T-helper 1 cell treated with Interleukin-12 subunit alpha and Interleukin-12 subunit beta and Interleukin-4 antibody, amounts not matched to agents 30 μg/mL and 1 μg/mL, for 36 hours (primary cell): Measurements from ENCODE around the gene SLC44A1.
"Not testable (repeated sequence)": the region's sequence is repeated elsewhere in the genome, so short reads cannot be mapped to it uniquely, and the experiment has no call there.

Experiments
- H3K27ac Mint-ChIP-seq: one replicate; pipeline ENCODE4 v1.8.0; 2021; ENCODE audit warnings: mild to moderate bottlenecking, mixed read lengths
- H3K27me3 Mint-ChIP-seq: one replicate; pipeline ENCODE4 v1.8.0; 2021; ENCODE audit warnings: low read depth, mixed read lengths
- H3K36me3 Mint-ChIP-seq: one replicate; pipeline ENCODE4 v1.8.0; 2021; ENCODE audit warnings: low read depth, mixed read lengths
- H3K4me1 Mint-ChIP-seq: one replicate; pipeline ENCODE4 v1.8.0; 2021; ENCODE audit warnings: low read depth, mixed read lengths
- H3K4me3 Mint-ChIP-seq: one replicate; pipeline ENCODE4 v1.8.0; 2021; ENCODE audit warnings: mild to moderate bottlenecking, moderate library complexity, mixed read lengths
- H3K9me3 Mint-ChIP-seq: one replicate; pipeline ENCODE4 v1.8.0; 2021; ENCODE audit warnings: mixed read lengths

The SLC44A1 gene

GRCh38 chr9:105251733-105252404, 7.4 kb downstream of the SLC44A1 start:
- Mint-ChIP-seq H3K27me3 (peaks cover 24% of the 10 kb centered on the region), H3K4me3 (no peak overlapping the region), H3K4me1 (no peaks in the 10 kb centered on the region), H3K27ac (no peak overlapping the region), H3K36me3 (no peaks in the 10 kb centered on the region), H3K9me3 (no peaks in the 10 kb centered on the region)

DNA sequence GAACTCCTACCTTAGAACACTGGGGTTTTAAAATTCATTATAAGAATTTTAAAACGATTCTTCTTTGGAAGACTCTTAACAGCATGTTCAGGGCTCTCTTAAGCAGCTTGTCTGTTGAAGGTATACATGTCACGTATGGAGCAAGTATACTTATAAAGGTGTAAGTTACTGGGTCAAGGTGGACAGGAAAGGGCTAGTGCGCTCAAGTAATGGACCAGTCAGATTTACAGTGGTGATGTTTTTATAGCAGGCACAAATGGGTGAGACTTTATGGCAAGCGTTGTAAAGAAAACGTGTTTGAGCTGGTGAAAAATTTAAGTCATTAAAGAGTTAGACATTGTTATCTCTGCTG, 7.9 kb downstream of the SLC44A1 start:
- Mint-ChIP-seq H3K27me3 (peaks cover 19% of the 10 kb centered on the region), H3K36me3 (no peaks in the 10 kb centered on the region), H3K4me3 (no peak overlapping the region), H3K9me3 (no peaks in the 10 kb centered on the region), H3K4me1 (peaks cover 1% of the 10 kb centered on the region), H3K27ac (no peak overlapping the region)

DNA sequence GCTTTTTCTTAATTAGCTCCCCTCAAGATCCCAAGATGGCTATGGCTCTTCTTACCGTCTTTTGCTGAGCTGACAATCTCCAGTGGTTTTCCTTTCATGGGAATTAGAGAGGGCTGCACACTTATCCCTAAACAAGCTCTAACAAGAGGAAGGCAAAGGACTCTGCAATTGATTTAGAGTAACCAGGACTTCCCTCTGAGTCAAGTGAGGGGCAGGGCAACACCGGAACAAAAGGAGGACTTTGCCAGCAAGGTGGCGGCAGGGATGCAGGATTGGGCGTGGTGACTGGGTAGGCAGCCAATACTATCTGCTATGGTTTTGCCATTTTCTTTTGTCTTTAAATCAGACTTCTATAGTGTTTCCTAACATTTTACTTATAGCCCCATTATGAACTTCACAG, 9.8 kb downstream of the SLC44A1 start:
- Mint-ChIP-seq H3K4me3 (no peak overlapping the region), H3K27ac (no peak overlapping the region), H3K4me1 (peaks cover 11% of the 10 kb centered on the region), H3K27me3 (peaks cover 5% of the 10 kb centered on the region), H3K9me3 (no peaks in the 10 kb centered on the region), H3K36me3 (no peaks in the 10 kb centered on the region)

GRCh38 chr9:105255421-105255820, 11.0 kb downstream of the SLC44A1 start:
- no peaks in the 10 kb centered on the region for H3K9me3 Mint-ChIP-seq
- no peak overlapping the region for H3K4me3 Mint-ChIP-seq
- H3K36me3 Mint-ChIP-seq: no peaks in the 10 kb centered on the region
- peaks cover 5% of the 10 kb centered on the region for H3K27me3 Mint-ChIP-seq
- H3K27ac Mint-ChIP-seq: no peak overlapping the region
- peaks cover 15% of the 10 kb centered on the region for H3K4me1 Mint-ChIP-seq

DNA sequence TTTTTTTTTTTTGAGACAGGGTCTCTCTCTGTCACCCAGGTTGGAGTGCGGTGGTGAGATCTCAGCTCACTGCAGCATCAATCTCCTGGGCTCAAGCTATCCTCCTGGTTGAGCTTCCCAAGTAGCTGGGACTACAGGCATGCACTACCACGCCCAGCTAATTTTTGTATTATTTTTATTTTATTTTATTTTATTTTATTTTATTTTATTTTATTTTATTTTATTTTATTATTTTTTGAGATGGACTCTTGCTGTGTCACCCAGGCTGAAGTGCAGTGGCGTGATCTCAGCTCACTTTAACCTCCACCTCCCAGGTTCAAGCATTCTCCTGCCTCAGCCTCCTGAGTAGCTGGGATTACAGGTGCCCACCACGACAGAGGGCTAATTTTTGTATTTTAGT, 12.1 kb downstream of the SLC44A1 start:
- H3K27me3 Mint-ChIP-seq, H3K36me3 Mint-ChIP-seq, H3K9me3 Mint-ChIP-seq, H3K27ac Mint-ChIP-seq, H3K4me3 Mint-ChIP-seq: not testable (repeated sequence)
- peaks cover 15% of the 10 kb centered on the region for H3K4me1 Mint-ChIP-seq

GRCh38 chr9:105257809-105258208, 13.4 kb downstream of the SLC44A1 start:
- Mint-ChIP-seq H3K36me3 (no peaks in the 10 kb centered on the region), H3K27ac (no peak overlapping the region), H3K4me1 (peaks cover 15% of the 10 kb centered on the region), H3K27me3 (no peaks in the 10 kb centered on the region), H3K4me3 (no peak overlapping the region), H3K9me3 (no peaks in the 10 kb centered on the region)

DNA sequence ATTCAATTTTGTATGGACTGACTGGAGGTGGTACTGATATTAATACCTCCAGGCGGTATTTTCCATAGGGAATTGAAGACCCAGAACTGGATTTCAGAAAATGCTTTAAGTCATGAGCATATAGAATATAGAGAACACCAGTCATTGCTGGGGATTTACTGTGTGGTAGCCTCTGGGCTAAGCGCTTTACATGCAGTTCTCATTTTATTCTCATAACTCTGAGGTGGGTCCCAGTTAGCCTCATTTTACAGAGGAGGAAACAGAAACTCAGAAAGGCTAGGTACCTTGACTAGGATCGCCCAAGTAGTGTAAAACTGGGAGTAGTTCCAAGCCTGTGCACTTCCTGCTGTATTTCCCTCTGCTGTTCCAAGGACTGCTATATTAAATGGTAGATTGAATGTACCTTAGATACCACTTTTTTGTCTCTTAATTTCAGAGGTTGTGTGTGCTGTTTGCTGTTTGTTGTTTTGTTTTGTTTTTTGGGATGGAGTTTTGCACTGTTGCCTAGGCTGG, 13.8 kb downstream of the SLC44A1 start:
- Mint-ChIP-seq H3K4me3 (no peak overlapping the region), H3K9me3 (no peaks in the 10 kb centered on the region), H3K36me3 (no peaks in the 10 kb centered on the region), H3K27me3 (no peaks in the 10 kb centered on the region), H3K4me1 (peaks cover 15% of the 10 kb centered on the region), H3K27ac (no peak overlapping the region)

DNA sequence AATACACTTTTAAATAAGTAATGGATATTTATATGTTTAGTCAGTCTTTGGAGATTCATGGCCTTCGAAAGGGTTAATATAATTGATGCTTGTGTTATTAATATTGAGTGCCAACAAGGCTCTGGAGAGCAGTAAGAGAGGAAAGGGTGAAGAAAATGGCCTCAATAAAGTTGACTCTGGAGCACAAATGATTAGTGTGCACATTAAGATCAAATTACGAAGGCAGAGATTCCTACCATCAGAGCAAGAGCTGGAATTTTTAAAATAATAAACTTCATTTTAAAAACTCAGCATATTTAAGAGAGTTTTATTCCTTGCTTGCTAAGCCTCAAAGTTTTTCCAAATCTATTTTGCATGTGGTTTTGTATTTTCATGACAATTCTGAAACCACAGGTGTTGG, 14.8 kb downstream of the SLC44A1 start:
- no peaks in the 10 kb centered on the region for H3K9me3 Mint-ChIP-seq
- no peak overlapping the region for H3K27ac Mint-ChIP-seq
- peaks cover 19% of the 10 kb centered on the region for H3K4me1 Mint-ChIP-seq
- H3K4me3 Mint-ChIP-seq: no peak overlapping the region
- H3K27me3 Mint-ChIP-seq: no peaks in the 10 kb centered on the region
- H3K36me3 Mint-ChIP-seq: peaks cover 3% of the 10 kb centered on the region

- Mint-ChIP-seq H3K36me3 (peaks cover 5% of the 10 kb centered on the region), H3K27ac (no peak overlapping the region), H3K4me3 (no peak overlapping the region), H3K4me1 (peaks cover 23% of the 10 kb centered on the region), H3K27me3 (no peaks in the 10 kb centered on the region), H3K9me3 (no peaks in the 10 kb centered on the region)
Observed at GRCh38 chr9:105259731-105260612, 15.5 kb downstream of the SLC44A1 start.

DNA sequence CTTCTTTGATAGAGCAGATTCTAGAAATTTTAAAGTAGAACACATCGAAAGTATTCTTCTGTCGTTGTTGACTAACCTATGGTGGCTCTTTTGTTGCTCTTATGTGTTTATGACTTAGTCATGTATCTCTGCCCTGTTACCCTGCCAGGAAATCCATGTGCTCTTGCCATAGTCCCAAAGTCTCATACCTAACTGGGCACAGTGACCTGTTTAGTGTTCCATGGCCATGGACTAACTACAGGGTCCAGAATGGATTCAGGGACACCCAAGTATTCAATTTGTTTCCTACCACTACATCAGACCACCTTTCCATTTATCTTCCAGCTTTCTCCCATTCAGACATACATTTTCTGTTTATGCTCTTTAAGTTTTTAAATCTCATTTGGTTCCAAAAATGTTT, 18.0 kb downstream of the SLC44A1 start:
- Mint-ChIP-seq H3K4me1 (peaks cover 21% of the 10 kb centered on the region), H3K36me3 (peaks cover 8% of the 10 kb centered on the region), H3K27me3 (no peaks in the 10 kb centered on the region), H3K9me3 (peaks cover 4% of the 10 kb centered on the region), H3K27ac (no peak overlapping the region), H3K4me3 (no peak overlapping the region)

DNA sequence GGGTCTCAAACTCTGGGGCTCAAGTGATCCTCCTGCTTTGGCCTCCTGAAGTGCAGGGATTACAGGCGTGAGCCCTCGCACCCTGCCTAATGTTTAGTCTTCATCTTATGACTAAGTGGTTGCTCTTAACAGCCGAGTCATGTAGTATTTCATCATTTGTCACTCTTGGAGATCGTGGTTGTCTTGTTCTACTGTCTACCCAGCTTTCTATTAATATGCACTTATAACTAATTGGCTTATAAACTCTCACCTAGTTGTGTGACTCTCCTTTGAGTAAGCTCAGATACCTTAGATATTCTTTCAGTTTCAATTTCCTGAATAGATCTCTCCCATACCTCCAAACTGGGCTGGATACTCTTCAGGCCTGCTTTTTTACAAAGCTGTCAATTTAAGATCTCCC, 19.9 kb downstream of the SLC44A1 start:
- Mint-ChIP-seq H3K36me3 (peaks cover 8% of the 10 kb centered on the region), H3K9me3 (peaks cover 4% of the 10 kb centered on the region), H3K27ac (no peak overlapping the region), H3K4me3 (no peak overlapping the region), H3K4me1 (peaks cover 11% of the 10 kb centered on the region), H3K27me3 (no peaks in the 10 kb centered on the region)

- H3K27me3 Mint-ChIP-seq, H3K27ac Mint-ChIP-seq, H3K4me3 Mint-ChIP-seq, H3K9me3 Mint-ChIP-seq, H3K4me1 Mint-ChIP-seq, H3K36me3 Mint-ChIP-seq: not testable (repeated sequence)
Observed at GRCh38 chr9:105268254-105268653, 23.8 kb downstream of the SLC44A1 start.

DNA sequence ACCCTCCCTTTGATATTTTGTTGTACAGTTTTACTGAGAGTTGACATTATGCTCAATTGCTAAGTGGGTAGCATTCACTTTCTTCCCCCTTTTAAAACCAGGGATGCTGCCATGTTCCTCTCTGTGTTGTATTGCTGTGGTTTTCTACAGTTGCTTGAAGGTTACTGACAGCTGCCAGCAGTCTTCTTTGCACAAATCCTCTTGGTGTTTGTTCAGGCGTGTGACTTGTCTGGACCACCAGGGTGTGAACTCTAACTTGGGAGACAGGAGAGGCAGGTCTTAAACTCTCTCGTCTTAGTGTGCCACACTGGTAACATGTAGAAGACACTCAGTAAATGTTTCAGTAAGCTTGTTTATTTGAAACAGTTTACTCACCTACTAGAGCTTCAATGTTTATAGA, 25.1 kb downstream of the SLC44A1 start:
- H3K36me3 Mint-ChIP-seq: peaks cover 2% of the 10 kb centered on the region
- H3K4me1 Mint-ChIP-seq: peaks cover 3% of the 10 kb centered on the region
- no peak overlapping the region for H3K4me3 Mint-ChIP-seq
- H3K27ac Mint-ChIP-seq: no peak overlapping the region
- H3K9me3 Mint-ChIP-seq: peaks cover 4% of the 10 kb centered on the region
- no peaks in the 10 kb centered on the region for H3K27me3 Mint-ChIP-seq

- Mint-ChIP-seq H3K9me3 (peaks cover 4% of the 10 kb centered on the region), H3K4me3 (no peak overlapping the region), H3K4me1 (peaks cover 1% of the 10 kb centered on the region), H3K36me3 (peaks cover 2% of the 10 kb centered on the region), H3K27me3 (no peaks in the 10 kb centered on the region), H3K27ac (no peak overlapping the region)
Observed at GRCh38 chr9:105270711-105271110, 26.3 kb downstream of the SLC44A1 start.

DNA sequence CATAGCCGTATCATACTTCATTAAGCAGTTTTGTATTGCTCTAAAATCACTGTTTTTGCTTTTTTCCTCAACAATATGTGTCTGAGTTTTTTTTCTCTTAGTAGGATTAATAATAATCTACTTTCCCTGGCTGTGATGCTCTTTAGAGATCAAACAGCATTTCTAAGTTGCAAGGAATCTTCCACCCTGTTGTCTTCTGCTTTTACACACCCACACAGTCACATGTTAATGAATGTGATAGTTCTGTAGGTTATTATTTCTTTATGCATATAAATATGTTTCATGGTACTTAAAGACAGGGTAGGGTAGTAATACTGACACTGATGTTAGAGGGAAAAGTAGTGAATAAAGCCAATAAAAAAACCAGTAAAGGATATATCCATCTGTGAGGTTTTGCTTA, 29.3 kb downstream of the SLC44A1 start:
- Mint-ChIP-seq H3K4me3 (no peak overlapping the region), H3K4me1 (peaks cover 1% of the 10 kb centered on the region), H3K27me3 (no peaks in the 10 kb centered on the region), H3K9me3 (no peaks in the 10 kb centered on the region), H3K36me3 (no peaks in the 10 kb centered on the region), H3K27ac (no peak overlapping the region)
